HG03139 (cell line): ENCODE measurements around the gene PDE4B.

ENCODE experiments used
- ATAC-seq: cut with Tn5 transposase; IDR thresholded peaks from one replicate; pipeline ENCODE4 v1.9.1; 2021; ENCODE audit not compliant: unreplicated experiment

Gene PDE4B

DNA sequence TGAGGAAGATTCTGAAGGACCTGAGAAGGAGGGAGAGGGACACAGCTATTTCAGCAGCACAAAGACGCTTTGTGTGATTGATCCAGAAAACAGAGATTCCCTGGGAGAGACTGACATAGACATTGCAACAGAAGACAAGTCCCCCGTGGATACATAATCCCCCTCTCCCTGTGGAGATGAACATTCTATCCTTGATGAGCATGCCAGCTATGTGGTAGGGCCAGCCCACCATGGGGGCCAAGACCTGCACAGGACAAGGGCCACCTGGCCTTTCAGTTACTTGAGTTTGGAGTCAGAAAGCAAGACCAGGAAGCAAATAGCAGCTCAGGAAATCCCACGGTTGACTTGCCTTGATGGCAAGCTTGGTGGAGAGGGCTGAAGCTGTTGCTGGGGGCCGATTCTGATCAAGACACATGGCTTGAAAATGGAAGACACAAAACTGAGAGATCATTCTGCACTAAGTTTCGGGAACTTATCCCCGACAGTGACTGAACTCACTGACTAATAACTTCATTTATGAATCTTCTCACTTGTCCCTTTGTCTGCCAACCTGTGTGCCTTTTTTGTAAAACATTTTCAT lies 579.9 kb downstream of the PDE4B start:
- ATAC-seq: no peak

GRCh38 chr1:66373157-66373591 lies 580.5 kb downstream of the PDE4B start:
- no peak for ATAC-seq

DNA sequence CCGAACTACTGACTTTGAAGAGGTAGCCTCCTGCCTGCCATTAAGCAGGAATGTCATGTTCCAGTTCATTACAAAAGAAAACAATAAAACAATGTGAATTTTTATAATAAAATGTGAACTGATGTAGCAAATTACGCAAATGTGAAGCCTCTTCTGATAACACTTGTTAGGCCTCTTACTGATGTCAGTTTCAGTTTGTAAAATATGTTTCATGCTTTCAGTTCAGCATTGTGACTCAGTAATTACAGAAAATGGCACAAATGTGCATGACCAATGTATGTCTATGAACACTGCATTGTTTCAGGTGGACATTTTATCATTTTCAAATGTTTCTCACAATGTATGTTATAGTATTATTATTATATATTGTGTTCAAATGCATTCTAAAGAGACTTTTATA lies 581.5 kb downstream of the PDE4B start:
- ATAC-seq: peak; percentile 32

DNA sequence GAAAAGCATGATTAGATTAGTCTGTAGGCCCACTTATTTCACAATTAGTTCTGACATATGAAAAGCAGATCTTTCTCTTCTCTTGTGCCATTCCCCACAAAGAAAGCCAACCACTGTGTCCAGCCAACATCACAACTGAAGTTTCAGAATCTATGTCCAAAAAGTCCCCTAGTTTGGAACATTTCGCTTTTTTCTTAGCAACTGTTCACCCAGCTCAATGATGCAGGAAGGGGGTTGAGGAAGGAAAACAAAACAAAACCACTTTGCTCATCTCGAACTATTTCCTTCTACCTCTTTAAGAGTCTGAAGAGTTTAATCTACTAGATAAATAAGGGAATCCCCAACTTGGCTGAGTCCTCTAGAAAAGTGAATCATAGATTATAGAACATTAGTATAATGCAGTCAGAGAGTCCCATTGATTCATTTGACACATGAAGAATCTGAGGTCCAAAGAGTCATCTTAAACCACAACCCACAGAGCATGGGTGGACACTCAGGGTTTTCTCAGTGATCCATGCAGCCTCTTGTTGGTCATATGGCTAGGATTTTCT lies 581.9 kb downstream of the PDE4B start:
- ATAC-seq: peak; percentile 40

DNA sequence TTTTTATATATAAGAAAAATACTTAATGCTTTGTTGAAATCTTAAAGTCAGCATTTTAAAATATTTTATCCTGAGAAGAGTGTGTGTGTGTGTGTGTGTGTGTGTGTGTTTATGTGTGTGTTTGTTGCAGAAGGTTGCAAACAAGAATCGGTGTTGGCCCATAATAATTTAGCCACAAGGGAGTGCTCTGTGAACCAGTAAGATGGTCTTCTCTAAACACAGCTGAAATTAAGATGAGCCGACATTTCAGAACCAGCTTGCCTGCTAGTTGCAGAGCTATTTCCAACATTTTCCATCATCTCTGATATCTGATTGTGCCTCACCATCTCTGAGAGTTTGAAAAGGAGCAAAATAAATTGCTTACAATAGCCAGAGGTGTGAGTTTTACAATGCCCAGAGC lies 582.4 kb downstream of the PDE4B start:
- no peak for ATAC-seq

GRCh38 chr1:66380452-66381212 lies 587.9 kb downstream of the PDE4B start:
- ATAC-seq: peak; percentile 92

- no peak for ATAC-seq
Observed at GRCh38 chr1:66381621-66382275, 589.1 kb downstream of the PDE4B start.

DNA sequence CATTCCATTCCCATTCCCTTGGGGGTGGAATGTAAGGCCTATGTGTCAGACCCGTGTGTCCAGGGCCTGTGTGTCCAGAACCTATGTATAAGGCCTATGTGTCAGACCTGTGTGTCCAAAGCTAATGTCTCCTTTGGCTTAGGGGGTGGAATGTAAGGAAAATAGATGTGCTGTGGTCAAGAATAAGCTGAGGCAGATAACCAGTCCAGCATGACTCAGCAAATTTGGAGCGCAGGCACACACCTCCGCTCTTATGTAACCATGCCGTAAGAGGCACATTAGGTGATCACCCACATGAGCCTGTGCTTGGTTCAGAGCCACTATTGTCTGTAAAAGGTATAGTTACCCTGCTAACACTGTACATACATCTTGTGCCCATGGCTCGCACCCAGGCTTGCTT lies 590.5 kb downstream of the PDE4B start:
- ATAC-seq: no peak

- no peak for ATAC-seq
Observed at GRCh38 chr1:66383611-66384010, 590.9 kb downstream of the PDE4B start.

DNA sequence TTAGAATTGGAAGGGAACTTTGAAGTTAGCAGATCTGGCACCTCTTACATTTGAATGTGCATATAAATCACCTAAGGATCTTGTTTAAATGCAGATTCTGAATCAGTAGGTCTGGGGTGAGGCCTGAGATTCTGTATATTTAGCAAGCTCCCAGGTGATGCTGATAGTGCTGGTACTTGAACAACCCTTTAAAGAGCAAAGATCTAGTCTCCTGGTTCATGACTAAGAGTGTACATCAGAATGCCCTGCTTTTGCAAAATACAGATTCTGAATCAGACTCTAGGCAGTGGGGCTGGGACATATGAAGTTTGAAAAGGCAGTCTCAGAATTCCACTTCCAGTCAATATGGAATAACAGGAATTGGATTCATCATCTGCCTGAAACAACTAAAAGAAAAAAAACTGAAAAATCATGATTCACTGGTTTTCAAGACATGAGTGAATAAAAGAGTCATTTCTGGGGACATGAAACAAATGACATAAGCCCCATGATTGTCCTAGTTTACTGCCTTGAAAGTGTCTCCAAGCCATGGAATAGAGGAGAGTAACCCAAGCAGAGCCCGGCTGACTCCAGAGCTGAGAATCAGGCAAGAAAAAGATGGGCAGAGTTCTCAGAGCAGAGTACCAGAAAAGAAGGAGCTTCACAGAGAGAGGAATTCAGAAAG lies 591.7 kb downstream of the PDE4B start:
- no peak for ATAC-seq

- ATAC-seq: no peak
Observed at GRCh38 chr1:66386712-66387111, 594.0 kb downstream of the PDE4B start.

- no peak for ATAC-seq
Observed at GRCh38 chr1:66388913-66389312, 596.2 kb downstream of the PDE4B start.

- no peak for ATAC-seq
Observed at GRCh38 chr1:66393586-66394287, 601.0 kb downstream of the PDE4B start.

DNA sequence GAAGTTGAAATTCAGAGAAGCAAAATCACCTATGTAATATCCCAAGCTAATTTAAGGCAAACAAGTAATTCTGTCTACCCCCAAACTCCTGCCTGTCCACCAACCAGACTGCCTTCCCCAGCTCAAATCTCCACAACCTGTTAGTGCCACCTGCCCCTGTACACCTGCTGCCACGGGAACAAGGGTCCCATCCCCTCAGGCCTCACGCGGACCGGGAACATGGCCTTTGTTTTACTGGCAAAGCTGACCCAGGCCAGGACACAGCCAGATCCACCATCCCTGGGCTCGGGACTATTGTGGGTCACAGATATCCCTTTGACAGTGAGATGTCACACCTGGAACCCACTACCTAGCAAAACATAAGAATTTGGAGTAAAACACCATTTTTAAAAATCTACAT lies 601.9 kb downstream of the PDE4B start:
- no peak for ATAC-seq

DNA sequence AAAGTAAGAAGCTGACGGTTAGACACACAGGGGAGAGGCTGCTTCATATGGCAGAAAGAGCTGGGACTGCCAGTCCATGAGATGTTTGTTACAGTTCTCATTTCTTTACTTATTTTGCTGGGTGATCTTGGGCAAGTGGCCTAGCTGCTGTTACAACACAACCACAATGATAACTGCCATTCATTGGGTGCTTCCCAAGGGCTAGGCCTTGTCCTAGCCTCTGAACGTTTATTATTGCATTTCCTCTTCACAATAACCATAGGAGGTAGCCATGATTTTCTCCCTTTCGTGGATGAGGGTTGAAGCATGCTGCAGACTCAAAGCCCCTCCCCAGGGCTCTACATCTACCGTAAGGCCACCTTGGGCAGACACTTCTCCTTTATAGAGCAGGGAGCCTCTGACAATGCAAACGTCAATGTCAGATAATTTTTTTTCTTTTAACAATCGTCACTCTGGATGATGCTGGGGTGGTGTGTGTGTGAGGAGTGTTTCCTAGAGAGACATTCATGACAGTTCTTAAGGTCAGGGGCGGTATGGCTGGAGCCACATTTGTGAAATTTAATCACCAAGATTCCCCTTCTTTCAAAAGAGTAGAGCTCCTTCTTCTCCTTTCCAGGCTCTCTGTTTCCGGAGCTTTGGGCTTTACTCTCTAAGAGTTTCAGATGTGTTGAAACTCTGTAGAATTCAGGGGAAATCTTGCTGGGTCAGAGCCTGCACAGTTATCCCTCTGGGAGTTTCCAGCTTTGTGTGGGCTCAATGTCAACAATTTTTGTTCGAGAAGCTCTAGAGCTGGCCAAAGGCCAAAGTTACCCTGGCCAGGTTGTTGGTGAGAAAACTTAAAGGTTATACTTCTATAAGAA lies 602.7 kb downstream of the PDE4B start:
- ATAC-seq: no peak

DNA sequence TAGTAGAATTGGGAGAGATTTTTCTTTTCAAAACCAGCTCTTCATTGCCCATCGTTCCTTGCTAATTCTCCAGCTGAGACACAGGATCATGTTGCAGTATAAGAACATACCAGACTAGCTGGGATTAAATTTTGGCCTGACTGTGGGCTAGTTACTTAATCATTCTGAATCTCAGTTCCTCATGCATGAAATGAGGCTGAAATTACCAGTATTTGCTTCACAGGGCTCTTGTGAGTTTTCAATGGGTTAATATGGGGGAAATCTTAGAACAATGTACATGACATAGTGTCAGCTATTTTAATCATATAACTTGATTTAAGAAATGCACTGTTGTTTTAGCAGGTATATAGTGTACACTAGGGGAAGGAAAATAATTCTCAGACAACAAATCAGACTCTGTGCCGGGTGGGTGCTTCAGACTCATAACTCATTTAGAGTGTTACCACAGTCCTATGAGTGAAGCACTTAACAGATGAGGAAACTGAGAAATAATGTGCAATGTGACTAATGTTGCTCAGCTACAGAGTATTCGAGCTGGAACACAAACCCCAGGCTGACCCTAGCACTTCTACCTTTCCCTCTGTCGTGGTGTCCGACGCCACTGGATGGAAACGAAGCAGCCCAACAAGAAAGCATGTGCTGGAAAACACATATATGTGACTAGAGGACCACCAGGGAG lies 603.7 kb downstream of the PDE4B start:
- peak; percentile 48 for ATAC-seq

- ATAC-seq: peak; percentile 32
Observed at GRCh38 chr1:66397192-66397591, 604.5 kb downstream of the PDE4B start.

DNA sequence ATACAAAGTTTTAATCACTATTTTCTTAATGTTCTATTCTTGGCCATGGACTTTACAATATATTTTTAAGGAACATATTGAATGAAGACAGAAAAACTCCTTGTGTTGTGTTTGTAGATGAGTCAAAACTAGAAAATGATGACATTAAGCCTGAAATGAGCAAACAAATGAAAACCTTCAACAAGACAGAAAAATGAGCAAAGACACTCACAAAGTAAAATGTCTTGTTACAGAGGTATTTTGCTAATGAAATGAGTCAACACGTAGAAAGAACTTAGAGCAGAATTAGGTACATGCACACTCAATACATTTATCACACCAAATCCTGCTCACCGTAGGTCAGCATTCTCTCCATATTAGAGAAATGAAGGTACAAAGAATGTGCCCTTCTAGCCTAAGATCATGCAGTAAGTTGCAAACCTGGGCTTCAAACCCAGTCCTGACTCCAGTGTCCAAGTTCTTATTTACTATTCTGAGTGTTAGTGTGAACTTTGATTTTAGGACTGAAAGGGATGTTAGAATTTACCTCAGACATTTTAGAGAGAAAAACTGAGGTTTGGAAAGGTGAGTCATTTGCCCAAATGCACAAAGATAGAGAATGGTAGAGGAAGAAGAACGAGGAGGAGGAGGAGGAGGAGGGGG lies 607.3 kb downstream of the PDE4B start:
- ATAC-seq: no peak

- no peak for ATAC-seq
Observed at GRCh38 chr1:66400660-66401059, 608.0 kb downstream of the PDE4B start.
